AG09309 (cell line): ENCODE data around the gene RBP5.
A peak's percentile ranks its signal among the peaks of the same experiment; 100 is the strongest.

ENCODE experiments used
- DNase-seq: peaks from one replicate; pipeline ENCODE4 v3.0.0-alpha.2; 2010; ENCODE audit warnings: low read depth
- H3K4me3 ChIP-seq: 2 replicates; pipeline ENCODE4 v1.5.1; 2011; ENCODE audit warnings: mild to moderate bottlenecking, low read depth, low read length, moderate library complexity; ENCODE audit not compliant: control insufficient read depth
- CTCF ChIP-seq: IDR thresholded peaks from 2 replicates; pipeline ENCODE4 v1.5.1; 2011; ENCODE audit warnings: mild to moderate bottlenecking, low read depth, low read length, inconsistent platforms; ENCODE audit not compliant: insufficient read depth, control insufficient read depth; ENCODE audit errors: missing control alignments

RBP5 gene

GRCh38 chr12:7161811-7162210, 33.1 kb upstream of the RBP5 start:
- DNase-seq: peak; percentile 87
- no peak for TF ChIP-seq CTCF
- H3K4me3 ChIP-seq: no peak overlapping the region

- TF ChIP-seq CTCF: no peak
- DNase-seq: no peak
- no peak overlapping the region for H3K4me3 ChIP-seq
These were observed 32.6 kb upstream of the RBP5 start for GRCh38 chr12:7161327-7161726.

- TF ChIP-seq CTCF: no peak
- no peak overlapping the region for H3K4me3 ChIP-seq
- no peak for DNase-seq
These were observed 31.5 kb upstream of the RBP5 start for GRCh38 chr12:7160183-7160582.

DNA sequence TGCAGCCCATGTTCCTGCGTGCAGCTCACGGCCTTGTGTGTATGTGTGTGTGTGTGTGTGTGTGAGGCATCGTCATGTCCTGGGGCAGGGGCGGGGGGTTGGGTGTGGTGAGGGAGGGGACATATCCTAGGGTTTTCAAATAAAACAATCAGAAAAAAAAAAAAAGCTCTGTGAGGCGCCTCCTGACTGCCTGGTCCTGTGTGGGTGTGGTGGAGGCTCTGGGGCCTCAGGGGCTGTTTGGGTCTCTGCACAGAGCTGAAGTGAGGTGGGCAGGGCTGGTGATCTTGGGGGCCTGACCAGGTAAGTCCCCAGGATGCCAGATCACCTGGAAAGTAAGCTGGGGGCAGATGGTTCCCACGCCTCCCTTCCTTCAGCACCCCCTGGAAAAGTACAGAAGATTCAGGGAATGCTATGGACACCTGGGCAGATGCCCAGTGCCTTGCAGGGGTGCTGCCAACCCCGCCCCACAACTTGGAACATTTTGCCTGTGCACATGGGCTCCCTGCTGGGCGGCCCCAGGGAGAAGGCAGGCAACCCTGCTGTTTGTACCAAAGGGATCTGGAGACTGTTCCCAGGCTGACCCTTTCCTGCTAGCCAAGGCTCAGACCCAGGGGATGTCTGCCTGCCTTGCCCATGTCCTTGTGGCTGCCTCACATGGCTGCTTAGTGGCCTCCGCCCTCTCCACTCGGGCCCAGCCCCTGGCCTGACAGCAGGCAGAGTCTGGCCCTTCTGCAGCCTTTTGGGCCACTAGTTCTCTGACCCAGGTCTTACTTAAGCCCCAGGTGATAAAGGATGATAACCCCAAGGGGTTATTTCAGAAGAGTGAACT, 30.3 kb upstream of the RBP5 start:
- TF ChIP-seq CTCF: no peak
- no peak overlapping the region for H3K4me3 ChIP-seq
- DNase-seq: no peak

DNA sequence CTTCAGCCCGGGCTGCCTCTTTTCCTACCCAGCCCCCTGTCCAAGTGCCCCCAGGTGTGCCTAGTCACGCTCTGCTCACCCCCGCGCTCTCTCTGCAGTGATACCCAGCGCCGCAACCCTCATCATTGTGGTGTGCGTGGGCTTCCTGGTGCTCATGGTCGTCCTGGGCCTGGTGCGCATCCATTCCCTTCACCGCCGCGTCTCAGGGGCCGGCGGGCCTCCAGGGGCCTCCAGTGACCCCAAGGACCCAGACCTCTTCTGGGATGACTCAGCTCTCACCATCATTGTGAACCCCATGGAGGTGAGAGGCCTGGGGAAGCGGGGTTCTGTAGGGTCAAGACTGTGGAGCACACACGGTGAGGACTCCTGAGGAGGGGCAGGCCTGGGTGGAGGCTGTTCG, 28.7 kb upstream of the RBP5 start:
- no peak for DNase-seq
- no peak for TF ChIP-seq CTCF
- no peak overlapping the region for H3K4me3 ChIP-seq

DNA sequence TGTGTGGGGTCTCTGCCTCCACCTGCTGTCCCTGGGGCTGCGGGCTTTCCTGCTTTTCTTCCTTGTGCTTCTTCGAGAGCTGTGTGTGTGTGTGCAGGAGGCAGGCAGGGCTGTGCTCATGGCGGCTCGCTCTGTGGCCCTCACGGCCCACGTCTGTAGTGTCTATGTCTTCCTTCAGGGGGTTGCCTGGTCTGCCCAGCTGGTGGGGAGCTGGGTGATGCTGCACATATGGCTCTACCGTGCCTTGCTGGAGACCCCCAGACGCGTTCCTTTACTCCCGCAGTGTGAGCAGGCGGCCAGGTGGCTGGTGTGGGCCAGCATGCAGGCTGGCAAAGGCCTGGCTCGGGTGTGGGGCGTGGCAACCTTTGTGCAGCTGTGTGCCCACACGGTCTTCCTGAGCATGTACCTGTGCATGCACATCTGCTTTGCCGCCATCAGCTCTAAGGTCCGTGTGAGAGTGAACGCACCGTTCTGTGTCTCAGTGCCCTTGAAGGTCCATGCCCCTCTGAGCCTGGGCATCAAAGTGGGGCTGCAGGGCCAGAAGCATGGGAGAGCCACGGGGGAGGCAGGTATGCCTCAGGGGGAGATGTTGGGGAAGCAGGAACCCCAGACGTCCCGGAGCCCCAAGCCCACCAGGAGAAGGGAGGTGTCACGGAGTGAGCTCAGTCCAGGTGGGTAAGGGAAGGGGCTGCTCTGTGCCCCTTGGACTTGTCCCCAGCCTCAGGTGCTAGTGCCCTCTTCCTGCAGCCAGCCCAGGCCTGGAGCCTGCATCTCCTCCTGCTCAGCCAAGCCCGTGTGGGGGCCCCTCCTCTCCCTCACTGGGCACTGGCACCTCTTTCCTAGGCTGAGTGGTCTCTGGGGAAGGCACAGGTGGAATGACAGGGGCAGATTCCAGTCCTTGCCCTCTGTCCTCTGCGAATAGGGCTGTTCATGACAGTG, 27.8 kb upstream of the RBP5 start:
- DNase-seq: no peak
- H3K4me3 ChIP-seq: no peak overlapping the region
- TF ChIP-seq CTCF: no peak
